PFSK-1 (cell line): ENCODE data around the gene IL4I1.

Experiments used
- FOXP2 ChIP-seq: optimal IDR thresholded peaks from 2 replicates; pipeline ENCODE3; 2011; ENCODE audit warnings: borderline replicate concordance, control low read depth, inconsistent platforms; ENCODE audit not compliant: insufficient read depth; ENCODE audit errors: extremely low read length, extremely low read depth
- REST ChIP-seq, 2 experiments: IDR thresholded peaks; 2 replicates each; pipeline versions ENCODE4 v1.6.1 to v1.8.0; 2011 to 2012; ENCODE audit warnings: low read depth in 2 of 2, low read length in 2 of 2, control low read depth in 1 of 2, inconsistent platforms in 1 of 2, mild to moderate bottlenecking in 1 of 2, moderate library complexity in 1 of 2; ENCODE audit not compliant: insufficient read depth in 1 of 2
- SIN3A ChIP-seq: IDR thresholded peaks from 2 replicates; pipeline ENCODE4 v1.6.1; 2012; ENCODE audit warnings: mild to moderate bottlenecking, low read length, moderate library complexity, borderline replicate concordance; ENCODE audit not compliant: insufficient read depth
- TAF1 ChIP-seq: IDR thresholded peaks from 2 replicates; pipeline ENCODE4 v1.6.1; 2012; ENCODE audit warnings: low read length, control low read depth, borderline replicate concordance; ENCODE audit not compliant: insufficient read depth

DNA sequence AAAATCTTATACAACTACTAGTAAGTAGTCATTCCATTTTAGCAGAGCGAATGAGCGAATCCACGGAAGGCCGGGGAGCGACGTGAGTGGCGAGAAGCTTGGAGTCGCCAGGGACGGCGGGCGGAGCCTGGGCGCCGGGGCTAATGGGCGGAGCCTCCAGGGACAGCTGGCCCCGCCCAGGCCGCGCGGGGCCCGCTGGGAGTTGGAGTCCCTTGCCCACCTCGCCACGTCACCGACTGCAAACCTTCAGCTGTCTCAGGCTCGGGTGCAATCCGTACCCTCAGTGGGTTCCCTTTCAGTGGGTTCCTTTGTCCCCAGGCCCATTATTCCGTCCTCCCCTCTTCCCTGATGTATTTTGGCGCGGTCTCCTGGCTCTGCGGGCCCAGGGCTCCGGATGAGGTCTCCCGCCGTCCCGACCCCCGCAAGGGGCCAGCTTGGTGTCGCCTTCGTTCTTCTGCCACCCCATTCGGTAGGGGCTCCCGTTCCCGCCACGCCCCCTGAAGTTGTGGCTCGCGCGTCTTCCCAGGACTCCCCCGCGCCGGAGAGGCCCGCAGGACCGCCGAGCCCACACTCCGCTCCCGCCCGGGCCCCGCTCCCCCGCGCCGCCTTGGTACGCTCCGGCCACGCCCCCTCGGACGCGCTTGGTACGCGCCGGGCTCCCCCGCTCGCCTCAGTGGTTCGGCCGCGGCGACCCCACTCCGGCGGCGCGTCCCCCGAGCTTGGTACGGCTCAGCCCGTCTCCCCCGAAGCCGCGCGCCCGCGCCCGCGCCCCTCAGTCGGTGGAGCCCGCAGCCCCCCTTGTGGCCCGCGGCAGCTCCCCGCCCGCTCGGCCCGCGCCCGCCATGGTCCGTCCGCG is 46.0 kb downstream of the IL4I1 start, which contains the start of gene PTOV1:
- no peak; the same call in 1 of the 2 replicates for TF ChIP-seq TAF1
- no peak for TF ChIP-seq SIN3A
- TF ChIP-seq REST (IDR thresholded peaks at IDR 0.05; ENCODE audit: insufficient read depth in 1 of 2, low read depth in 2 of 2, low read length in 2 of 2) = no peak
- peak; percentile 68 for TF ChIP-seq FOXP2
